Smooth muscle cell (in vitro differentiated cells): ENCODE data around the gene RNF11. TPM values are rescaled to one million over a fixed set of nuclear protein-coding genes. Genes with fewer than 3 reads are reported as not detected.
A peak's percentile ranks its signal among the peaks of the same experiment; 100 is the strongest.

Experiments used
- DNase-seq: peaks from one replicate; lab custom pipeline; 2025; ENCODE audit not compliant: unreplicated experiment; lab: John Stamatoyannopoulos, UW
- H2AFZ ChIP-seq: fragments of 200-600 bp; sonication (generic); 2 replicates; pipeline ENCODE4 v1.6.0; 2016; ENCODE audit warnings: antibody characterized with exemption, low read depth, mild to moderate bottlenecking
- H3F3A ChIP-seq: fragments of 200-600 bp; sonication (generic); 2 replicates; pipeline ENCODE4 v1.6.0; 2017; ENCODE audit warnings: antibody characterized with exemption, low read depth
- H3K27ac ChIP-seq: fragments of 200-600 bp; sonication (generic); 2 replicates; pipeline ENCODE4 v1.5.1; 2016; ENCODE audit warnings: low read depth, mild to moderate bottlenecking
- H3K27me3 ChIP-seq: fragments of 200-600 bp; sonication (generic); 2 replicates; pipeline ENCODE4 v1.6.1; 2016; ENCODE audit warnings: low read depth, mild to moderate bottlenecking
- H3K36me3 ChIP-seq: fragments of 200-600 bp; sonication (generic); 2 replicates; pipeline ENCODE4 v1.5.1; 2016; ENCODE audit warnings: low read depth
- H3K4me1 ChIP-seq: fragments of 200-600 bp; sonication (generic); 2 replicates; pipeline ENCODE4 v1.5.1; 2016; ENCODE audit warnings: low read depth
- H3K4me2 ChIP-seq: fragments of 200-600 bp; sonication (generic); 2 replicates; pipeline ENCODE4 v1.6.0; 2016; ENCODE audit warnings: mild to moderate bottlenecking
- H3K4me3 ChIP-seq: fragments of 200-600 bp; sonication (generic); 2 replicates; pipeline ENCODE4 v1.5.1; 2016; ENCODE audit warnings: mild to moderate bottlenecking
- H3K79me2 ChIP-seq: fragments of 200-600 bp; sonication (generic); 2 replicates; pipeline ENCODE4 v1.6.0; 2016; ENCODE audit warnings: low read depth, mild to moderate bottlenecking
- H3K9ac ChIP-seq: fragments of 200-600 bp; sonication (generic); 2 replicates; pipeline ENCODE4 v1.6.0; 2016; ENCODE audit warnings: low read depth
- H3K9me3 ChIP-seq: fragments of 200-600 bp; sonication (generic); replicated peaks from 2 replicates; pipeline ENCODE4 v1.5.1; 2016; ENCODE audit warnings: low read depth
- H4K20me1 ChIP-seq: fragments of 200-600 bp; sonication (generic); 2 replicates; pipeline ENCODE4 v1.6.0; 2016; ENCODE audit warnings: low read depth
- CTCF ChIP-seq: fragments of 200-600 bp; sonication (generic); IDR thresholded peaks from 2 replicates; pipeline ENCODE4 v1.5.1; 2017; ENCODE audit warnings: borderline replicate concordance, mild to moderate bottlenecking, antibody characterized with exemption; ENCODE audit not compliant: insufficient read depth, poor library complexity, severe bottlenecking
- whole genome bisulfite sequencing: methylation state at CpG from one replicate; pipeline ENCODE4 v1.1.7; 2016; ENCODE audit warnings: low lambda C conversion rate; 5-methylcytosine and 5-hydroxymethylcytosine counted together
- polyA plus RNA-seq: library from polyadenylated mRNA; unstranded; fragments of >200 nt; fragmentation: Nextera tagmentation; extraction: Ambion mirVana; gene quantifications from 2 replicates; pipeline ENCODE4 v1.2.1, GENCODE V29; 2016
- total RNA-seq: library from RNA; depleted of rRNA; stranded (reverse); fragments of >200 nt; gene quantifications from 2 replicates; pipeline ENCODE4 v1.2.3, GENCODE V29; 2014

The RNF11 gene
- total and polyA plus RNA-seq, 2 experiments from 2014 or later = 68.7 to 123 TPM

DNA sequence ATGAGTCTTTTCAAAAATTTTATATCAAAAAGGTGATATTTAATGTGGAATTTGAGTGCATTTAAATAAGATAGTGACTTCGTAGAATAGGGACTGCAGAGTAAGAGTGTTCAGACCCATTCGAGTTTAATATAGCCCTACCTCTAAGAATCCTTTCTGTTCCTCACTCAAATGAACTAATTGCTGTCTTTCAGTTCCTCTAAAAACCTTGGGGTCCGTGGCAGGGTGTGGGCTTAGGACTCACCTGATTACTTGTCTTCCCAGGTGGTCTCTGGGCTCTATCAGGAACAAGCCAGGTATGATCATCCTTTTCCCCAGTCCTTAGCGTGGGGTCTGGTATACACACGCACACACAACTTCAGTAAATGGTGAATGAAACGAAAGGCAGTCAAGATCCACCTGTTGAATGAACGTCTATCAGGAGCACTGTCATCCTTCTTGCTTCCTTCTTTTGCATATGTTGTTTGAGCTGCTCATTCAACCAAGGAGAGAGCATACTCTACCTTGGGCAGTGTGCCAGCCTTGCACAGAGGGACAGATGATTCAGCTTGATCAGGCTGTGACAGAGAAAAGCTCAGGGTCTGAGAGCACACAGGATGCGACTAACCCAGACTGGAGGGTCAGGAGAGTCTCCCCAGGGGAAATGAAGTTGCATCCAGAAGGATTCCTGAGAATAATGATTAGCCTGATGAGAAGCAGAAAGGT lies 1.2 kb upstream of the RNF11 start:
- peaks cover 8% of the 10 kb centered on the region for H3K4me1 ChIP-seq
- H3K27ac ChIP-seq = peak overlapping the region; percentile 96
- peak overlapping the region; percentile 92 for H3K4me2 ChIP-seq
- H3K9ac ChIP-seq = peak overlapping the region; percentile 99
- H2AFZ ChIP-seq = peak overlapping the region; percentile 92
- peaks cover 25% of the 10 kb centered on the region for H4K20me1 ChIP-seq
- H3K36me3 ChIP-seq = no peaks in the 10 kb centered on the region
- 79% methylated on average over 8 of the region's 8 CpGs for WGBS
- no peak overlapping the region for H3K4me3 ChIP-seq
- no peak for DNase-seq
- H3F3A ChIP-seq = no peaks in the 10 kb centered on the region
- TF ChIP-seq CTCF = no peak
- peaks cover 40% of the 10 kb centered on the region for H3K79me2 ChIP-seq
- H3K9me3 ChIP-seq = no peaks in the 10 kb centered on the region
- H3K27me3 ChIP-seq = no peaks in the 10 kb centered on the region

DNA sequence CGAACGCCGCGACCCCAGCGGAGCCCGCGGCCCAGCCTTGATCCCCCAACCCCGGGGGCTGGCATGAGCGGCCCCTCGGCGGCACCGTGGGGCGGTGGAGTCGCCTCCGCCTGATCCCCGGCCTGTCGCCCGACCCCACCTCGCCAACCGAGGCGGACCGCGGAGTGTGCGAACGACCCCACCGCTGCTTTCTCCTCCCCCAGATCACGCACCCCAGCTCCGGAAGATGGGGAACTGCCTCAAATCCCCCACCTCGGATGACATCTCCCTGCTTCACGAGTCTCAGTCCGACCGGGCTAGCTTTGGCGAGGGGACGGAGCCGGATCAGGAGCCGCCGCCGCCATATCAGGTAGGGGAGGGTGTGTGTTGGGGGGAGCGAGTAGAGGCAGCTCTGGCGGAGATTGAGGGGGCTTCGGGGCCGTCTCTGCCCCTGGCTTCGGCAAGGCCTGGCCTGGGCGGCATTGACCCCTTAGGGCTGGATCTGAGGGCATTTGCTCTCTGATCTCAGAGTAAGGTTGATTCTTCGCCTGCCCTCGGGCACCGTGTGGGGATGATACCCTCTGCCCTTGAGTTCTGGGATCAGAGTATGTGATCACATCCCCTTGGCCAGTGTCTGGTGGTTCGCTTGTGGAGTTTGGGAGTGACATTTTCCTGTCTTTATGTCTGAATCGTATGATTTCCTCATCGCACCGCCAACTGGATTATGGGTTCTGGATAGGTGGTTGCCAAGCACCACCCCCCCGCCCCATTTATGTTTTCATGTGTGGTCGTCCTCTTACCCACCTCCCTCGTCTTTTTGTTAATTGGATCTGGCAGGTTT lies 668 bp downstream of the RNF11 start:
- peak overlapping the region; percentile 50 for H2AFZ ChIP-seq
- no peaks in the 10 kb centered on the region for H3F3A ChIP-seq
- H3K27me3 ChIP-seq = no peaks in the 10 kb centered on the region
- peaks cover 44% of the 10 kb centered on the region for H4K20me1 ChIP-seq
- no peak for TF ChIP-seq CTCF
- no peaks in the 10 kb centered on the region for H3K36me3 ChIP-seq
- peak overlapping the region; percentile 99 for H3K9ac ChIP-seq
- peak overlapping the region; percentile 87 for H3K4me3 ChIP-seq
- peak overlapping the region; percentile 92 for H3K4me2 ChIP-seq
- peak; percentile 43 for DNase-seq
- peaks cover 59% of the 10 kb centered on the region for H3K79me2 ChIP-seq
- H3K27ac ChIP-seq = peak overlapping the region; percentile 96
- H3K4me1 ChIP-seq = peaks cover 16% of the 10 kb centered on the region
- no peaks in the 10 kb centered on the region for H3K9me3 ChIP-seq
- under 1% methylated on average over 37 of the region's 54 CpGs for WGBS

- H3K27me3 ChIP-seq = no peaks in the 10 kb centered on the region
- H3K27ac ChIP-seq = peak overlapping the region; percentile 96
- H3K4me3 ChIP-seq = peak overlapping the region; percentile 87
- H3K79me2 ChIP-seq = peaks cover 67% of the 10 kb centered on the region
- peak overlapping the region; percentile 92 for H3K4me2 ChIP-seq
- H3F3A ChIP-seq = no peaks in the 10 kb centered on the region
- no peak for TF ChIP-seq CTCF
- peak overlapping the region; percentile 99 for H3K9ac ChIP-seq
- no peak for DNase-seq
- H3K4me1 ChIP-seq = peaks cover 16% of the 10 kb centered on the region
- WGBS = 11% methylated on average over 9 of the region's 9 CpGs
- peaks cover 51% of the 10 kb centered on the region for H4K20me1 ChIP-seq
- no peaks in the 10 kb centered on the region for H3K9me3 ChIP-seq
- H3K36me3 ChIP-seq = no peaks in the 10 kb centered on the region
- no peak overlapping the region for H2AFZ ChIP-seq
Observed at GRCh38 chr1:51237351-51238033, 1.4 kb downstream of the RNF11 start.
